Measurements from ENCODE around the gene ALDH5A1. TPM values are rescaled to one million over a fixed set of nuclear protein-coding genes. Genes with fewer than 3 reads are reported as not detected.
"Not testable (repeated sequence)": the region's sequence is repeated elsewhere in the genome, so short reads cannot be mapped to it uniquely, and the experiment has no call there.

The ALDH5A1 gene
- total RNA-seq, 4 donors from 2014 or later, result 6.4 to 15.4 (median 6.8) TPM

DNA sequence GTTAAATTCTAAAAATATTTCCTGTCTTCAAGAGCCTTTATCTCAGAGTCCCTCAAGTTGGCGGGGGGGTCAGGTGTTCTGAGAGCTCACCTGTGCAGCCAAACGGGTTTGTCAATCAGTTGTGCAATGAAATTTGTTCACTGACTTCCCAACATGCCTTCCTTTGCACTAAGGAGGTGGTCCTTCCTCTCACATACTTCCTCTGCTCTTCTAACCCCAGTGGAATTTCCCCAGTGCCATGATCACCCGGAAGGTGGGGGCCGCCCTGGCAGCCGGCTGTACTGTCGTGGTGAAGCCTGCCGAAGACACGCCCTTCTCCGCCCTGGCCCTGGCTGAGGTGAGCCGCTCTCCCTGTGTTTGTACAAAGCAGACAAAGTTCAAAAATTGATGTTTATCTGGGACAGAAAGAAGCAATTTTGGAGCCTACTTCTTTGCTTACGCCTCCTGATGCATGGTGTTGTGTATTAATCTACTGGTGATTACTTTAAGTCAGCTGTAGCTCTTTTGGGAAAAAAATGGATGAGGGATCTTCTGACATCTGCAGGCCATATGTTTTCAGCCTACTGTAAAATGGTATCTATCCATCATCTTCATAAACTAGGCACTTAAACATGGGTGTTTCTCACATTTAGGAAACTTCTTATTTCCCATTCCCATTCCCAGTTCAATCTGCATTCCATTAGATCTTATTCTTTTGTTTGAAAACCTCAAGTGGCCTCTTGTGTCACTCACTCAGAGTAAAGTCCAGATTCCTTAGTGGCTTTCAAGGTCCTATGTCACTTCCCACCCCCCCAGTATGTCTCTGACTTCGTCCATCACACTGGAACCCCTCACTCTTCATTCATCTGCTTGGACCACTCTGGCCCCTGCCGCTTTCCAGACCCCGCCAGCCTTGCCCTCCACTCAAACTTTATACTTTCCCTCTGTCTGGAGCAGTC is 10.1 kb downstream of the ALDH5A1 start:
- no peak for ATAC-seq
- in situ Hi-C loops (cut with MboI; ENCODE audit: low sequenced_read_pairs in 4 of 4), result no loop called here
- H3K36me3 ChIP-seq, result peaks cover 0 to 14% of the 10 kb centered on the region in 2 donors
- TF ChIP-seq POLR2A (IDR thresholded peaks at IDR 0.05), result no peak
- TF ChIP-seq, protein P1, sequence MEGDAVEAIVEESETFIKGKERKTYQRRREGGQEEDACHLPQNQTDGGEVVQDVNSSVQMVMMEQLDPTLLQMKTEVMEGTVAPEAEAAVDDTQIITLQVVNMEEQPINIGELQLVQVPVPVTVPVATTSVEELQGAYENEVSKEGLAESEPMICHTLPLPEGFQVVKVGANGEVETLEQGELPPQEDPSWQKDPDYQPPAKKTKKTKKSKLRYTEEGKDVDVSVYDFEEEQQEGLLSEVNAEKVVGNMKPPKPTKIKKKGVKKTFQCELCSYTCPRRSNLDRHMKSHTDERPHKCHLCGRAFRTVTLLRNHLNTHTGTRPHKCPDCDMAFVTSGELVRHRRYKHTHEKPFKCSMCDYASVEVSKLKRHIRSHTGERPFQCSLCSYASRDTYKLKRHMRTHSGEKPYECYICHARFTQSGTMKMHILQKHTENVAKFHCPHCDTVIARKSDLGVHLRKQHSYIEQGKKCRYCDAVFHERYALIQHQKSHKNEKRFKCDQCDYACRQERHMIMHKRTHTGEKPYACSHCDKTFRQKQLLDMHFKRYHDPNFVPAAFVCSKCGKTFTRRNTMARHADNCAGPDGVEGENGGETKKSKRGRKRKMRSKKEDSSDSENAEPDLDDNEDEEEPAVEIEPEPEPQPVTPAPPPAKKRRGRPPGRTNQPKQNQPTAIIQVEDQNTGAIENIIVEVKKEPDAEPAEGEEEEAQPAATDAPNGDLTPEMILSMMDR (IDR thresholded peaks at IDR 0.05 in 4 of 5, conservative IDR thresholded peaks at IDR 0.05 in 1 of 5), result no peak
- H3K4me3 ChIP-seq, result no peak overlapping the region
- DNase-seq, result no peak
- H3K27me3 ChIP-seq, result no peaks in the 10 kb centered on the region
- H3K4me1 ChIP-seq, result peaks cover 0 to 15% of the 10 kb centered on the region in 2 donors
- intact Hi-C loops (cut with DNase I; ENCODE audit: low total_unique reads), result no loop called here
- no peak overlapping the region for H3K27ac ChIP-seq
- no peaks in the 10 kb centered on the region for H3K9me3 ChIP-seq

DNA sequence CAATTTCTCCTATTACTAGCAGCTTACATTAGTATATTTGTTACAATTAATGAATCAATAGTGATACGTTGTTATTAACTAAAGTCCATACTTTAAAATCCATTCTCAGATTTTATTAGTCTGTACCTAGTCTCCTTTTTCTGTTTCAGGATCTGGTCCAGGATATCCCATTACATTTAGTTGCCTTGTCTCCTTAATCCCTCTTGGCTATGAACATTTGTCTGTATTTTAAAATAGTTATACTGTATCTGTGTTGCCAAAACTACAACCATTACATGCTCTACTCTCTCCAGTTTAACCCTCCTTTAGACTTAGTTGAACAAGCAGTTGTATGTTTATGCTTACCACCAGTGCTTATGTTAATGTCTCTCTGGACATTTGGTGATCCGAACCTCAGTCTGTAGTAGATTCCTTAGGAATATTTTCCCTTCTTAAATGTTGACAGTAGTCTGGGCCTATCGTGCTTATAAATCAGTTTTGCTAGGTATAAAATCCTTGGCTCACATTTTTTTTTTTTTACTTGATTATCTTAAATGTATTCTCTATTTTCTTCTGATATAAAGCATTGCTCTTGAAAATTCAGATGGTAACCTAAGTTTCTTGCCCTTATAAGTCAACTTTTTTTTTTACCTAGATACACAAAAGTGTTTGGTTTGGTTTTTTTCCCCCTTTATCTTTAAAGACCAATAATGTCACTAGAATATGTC is 12.2 kb downstream of the ALDH5A1 start:
- Histone ChIP-seq H3K27ac (peak overlapping the region in 2 of 4 donors; percentile 61 to 71), H3K27me3 (no peaks in the 10 kb centered on the region), H3K4me1 (peaks cover 0 to 15% of the 10 kb centered on the region in 2 donors), H3K9me3 (no peaks in the 10 kb centered on the region), H3K36me3 (peaks cover 0 to 14% of the 10 kb centered on the region in 2 donors), H3K4me3 (no peak overlapping the region)
- peak; percentile 84 to 89 for ATAC-seq
- DNase-seq, result no peak
- TF ChIP-seq, protein P1 (IDR thresholded peaks at IDR 0.05 in 4 of 5, conservative IDR thresholded peaks at IDR 0.05 in 1 of 5), result no peak
- TF ChIP-seq POLR2A (IDR thresholded peaks at IDR 0.05), result no peak
- in situ Hi-C loops (cut with MboI; ENCODE audit: low sequenced_read_pairs in 4 of 4) (no loop called here), intact Hi-C loops (cut with DNase I; ENCODE audit: low total_unique reads) (no loop called here)

DNA sequence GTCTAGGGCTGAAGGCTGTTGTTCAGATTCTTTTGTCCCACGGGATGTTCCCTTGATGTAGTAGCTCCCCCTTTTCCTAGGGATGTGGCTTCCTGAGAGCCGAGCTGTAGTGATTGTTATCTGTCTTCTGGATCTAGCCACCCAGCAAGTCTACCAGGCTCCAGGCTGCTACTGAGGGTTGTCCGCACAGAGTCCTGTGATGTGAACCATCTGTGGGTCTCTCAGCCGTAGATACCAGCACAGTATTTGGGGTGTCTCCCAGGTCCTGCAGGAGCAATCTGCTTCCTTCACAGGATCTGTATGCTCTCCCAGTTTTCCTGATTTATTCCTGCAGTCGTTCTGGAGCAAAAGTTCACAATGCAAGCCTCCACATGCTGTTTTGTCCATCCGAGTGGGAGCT is 17.2 kb downstream of the ALDH5A1 start:
- H3K36me3 ChIP-seq; H3K27me3 ChIP-seq; DNase-seq; H3K9me3 ChIP-seq; H3K4me3 ChIP-seq; H3K4me1 ChIP-seq; H3K27ac ChIP-seq; intact Hi-C loops (cut with DNase I; ENCODE audit: low total_unique reads); in situ Hi-C loops (cut with MboI; ENCODE audit: low sequenced_read_pairs in 4 of 4); ATAC-seq: not testable (repeated sequence)

DNA sequence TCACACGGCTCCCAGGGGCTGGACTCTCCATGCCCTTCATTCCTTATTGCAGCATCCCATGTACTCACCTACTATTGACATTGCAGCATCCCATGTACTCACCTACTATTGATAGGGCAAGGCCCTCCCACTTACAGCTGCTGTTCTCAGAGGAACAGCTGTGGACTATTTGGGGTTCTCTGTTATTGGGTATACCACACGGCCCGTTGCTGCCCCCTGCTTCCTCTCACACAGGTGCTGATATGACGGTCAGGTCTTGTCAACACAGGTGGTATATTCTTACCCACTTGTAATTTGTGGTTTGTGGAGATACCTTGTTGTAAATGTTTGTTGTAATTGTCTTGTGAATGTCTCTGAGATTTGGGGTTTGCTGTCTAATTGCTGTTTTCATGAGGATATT is 18.8 kb downstream of the ALDH5A1 start:
- peaks cover 0 to 9% of the 10 kb centered on the region in 2 donors for H3K36me3 ChIP-seq
- TF ChIP-seq POLR2A (IDR thresholded peaks at IDR 0.05), result no peak
- TF ChIP-seq, protein P1 (IDR thresholded peaks at IDR 0.05 in 4 of 5, conservative IDR thresholded peaks at IDR 0.05 in 1 of 5), result no peak
- no peaks in the 10 kb centered on the region for H3K27me3 ChIP-seq
- H3K9me3 ChIP-seq, result no peaks in the 10 kb centered on the region
- H3K4me1 ChIP-seq, result no peaks in the 10 kb centered on the region
- no peak for ATAC-seq
- intact Hi-C loops (cut with DNase I; ENCODE audit: low total_unique reads) (no loop called here), in situ Hi-C loops (cut with MboI; ENCODE audit: low sequenced_read_pairs in 4 of 4) (no loop called here)
- no peak for DNase-seq
- no peak overlapping the region for H3K27ac ChIP-seq
- no peak overlapping the region for H3K4me3 ChIP-seq

All from gastrocnemius medialis (tissue), 4 donors.